Naive thymus-derived CD8-positive, alpha-beta T cell (primary cell): ENCODE data around the gene NRG2. TPM values are rescaled to one million over a fixed set of nuclear protein-coding genes. Genes with fewer than 3 reads are reported as not detected.

Experiments
- ATAC-seq, 2 donors: fragments of 150-1000 bp; cut with Tn5 transposase in 1 of 2; sonication (Bioruptor Pico), chemical (Tn5 transposase) in 1 of 2; 1 replicate in 1 of 2; 2 replicates in 1 of 2; pipeline ENCODE4 v1.10.0; 2021; ENCODE audit warnings: mild to moderate bottlenecking in 2 of 2, moderate library complexity in 2 of 2
- POLR2A ChIA-PET: fragments of 350-600 bp; sonication (Branson Sonifier 250); formaldehyde crosslinking; loops from one replicate; lab custom pipeline; 2021; ENCODE audit warnings: antibody characterized with exemption; lab: Charles Lee
- DNase-seq, 10 donors: peaks; one replicate each; pipeline versions ENCODE4 v3.0.0 to v3.0.0-alpha.2; 2020 to 2022
- H3K27ac Mint-ChIP-seq, 10 donors: one replicate each; pipeline ENCODE4 v1.8.0; 2020 to 2022; ENCODE audit warnings: mild to moderate bottlenecking in 10 of 10, mixed read lengths in 10 of 10, moderate library complexity in 4 of 10, inconsistent platforms in 1 of 10
- H3K27me3 Mint-ChIP-seq, 5 donors: one replicate each; pipeline ENCODE4 v1.8.0; 2021 to 2022; ENCODE audit warnings: mixed read lengths in 5 of 5
- H3K36me3 Mint-ChIP-seq, 3 donors: one replicate each; pipeline ENCODE4 v1.8.0; 2020 to 2022; ENCODE audit warnings: mixed read lengths in 3 of 3, mild to moderate bottlenecking in 2 of 3, inconsistent platforms in 1 of 3
- H3K4me1 Mint-ChIP-seq, 4 donors: one replicate each; pipeline ENCODE4 v1.8.0; 2021 to 2022; ENCODE audit warnings: mixed read lengths in 4 of 4
- H3K4me3 Mint-ChIP-seq, 10 donors: one replicate each; pipeline ENCODE4 v1.8.0; 2020 to 2022; ENCODE audit warnings: mild to moderate bottlenecking in 10 of 10, mixed read lengths in 10 of 10, moderate library complexity in 6 of 10, inconsistent platforms in 1 of 10
- H3K9me3 Mint-ChIP-seq, 9 donors: one replicate each; pipeline ENCODE4 v1.8.0; 2020 to 2022; ENCODE audit warnings: mixed read lengths in 9 of 9, mild to moderate bottlenecking in 3 of 9, inconsistent platforms in 1 of 9, moderate library complexity in 1 of 9
- polyA plus RNA-seq, 3 donors: library from polyadenylated mRNA; unstranded; fragments of 300-500 nt; fragmentation: Illumina TruSeq; gene quantifications; one replicate each; pipeline ENCODE4 v1.2.3, GENCODE V29; 2021
- total RNA-seq, 8 experiments: library from RNA in 2 of 8; stranded (reverse) in 2 of 8; gene quantifications; one replicate each; pipeline ENCODE4 v1.2.3 and lab custom pipeline; 2021 to 2026

NRG2 gene
- total and polyA plus RNA-seq, 5 experiments from 2014 or later = 0.04 to 0.47 (median 0.25) TPM

DNA sequence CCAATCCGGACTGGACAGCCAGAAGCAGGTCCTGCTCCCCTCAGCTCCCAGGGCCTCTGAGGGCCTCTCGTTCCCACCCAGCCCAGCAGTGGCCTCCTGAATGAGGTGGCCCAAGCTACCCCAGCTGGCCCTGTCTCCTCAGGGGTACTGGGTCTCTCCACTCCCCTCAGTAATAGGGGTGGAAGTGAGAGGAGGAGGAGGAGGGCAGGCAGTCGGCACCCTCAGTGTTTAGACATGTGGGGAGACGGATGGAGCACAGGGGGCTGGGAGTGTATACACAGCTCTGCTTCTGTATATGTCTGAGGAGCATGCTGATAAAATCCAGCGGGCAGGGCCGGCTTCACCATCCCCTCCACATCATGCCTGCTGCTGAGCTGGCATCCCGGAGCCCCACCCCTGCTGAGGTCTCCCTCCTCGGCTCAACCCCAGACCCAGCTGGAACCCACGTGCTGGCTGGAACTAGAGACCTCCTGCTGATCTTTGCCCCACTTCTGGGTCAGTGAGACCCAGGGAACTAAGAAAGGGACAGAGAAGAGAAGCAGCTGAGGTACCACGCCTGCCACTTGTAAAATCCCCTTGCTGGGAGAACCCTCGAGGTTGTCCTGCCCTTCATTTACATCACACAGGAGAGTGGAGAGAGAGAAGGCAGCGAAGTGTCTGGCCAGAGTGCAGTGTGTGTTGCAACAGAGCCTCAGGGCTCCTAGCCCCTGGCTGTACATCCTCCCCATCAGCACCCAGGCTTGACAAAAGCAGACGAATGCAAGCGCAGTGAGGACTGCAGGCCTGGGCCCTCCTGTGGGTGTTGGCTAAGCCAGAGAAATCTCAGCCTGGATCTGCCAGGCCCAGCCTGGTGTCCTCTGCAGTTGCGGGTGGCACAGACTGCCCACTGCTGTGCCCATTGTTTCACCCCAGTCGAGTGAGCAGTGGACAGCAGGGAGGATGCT lies 170.0 kb downstream of the NRG2 start:
- peaks cover 0 to 11% (median 0%) of the 10 kb centered on the region in 9 donors for H3K9me3 Mint-ChIP-seq
- peaks cover 0 to 6% (median 3%) of the 10 kb centered on the region in 4 donors for H3K4me1 Mint-ChIP-seq
- peaks cover 6 to 25% (median 13%) of the 10 kb centered on the region in 5 donors for H3K27me3 Mint-ChIP-seq
- H3K27ac Mint-ChIP-seq = no peak overlapping the region
- POLR2A ChIA-PET = no interaction called here
- no peak for DNase-seq
- H3K4me3 Mint-ChIP-seq = no peak overlapping the region
- peaks cover 0 to 9% (median 2%) of the 10 kb centered on the region in 3 donors for H3K36me3 Mint-ChIP-seq
- ATAC-seq = no peak

GRCh38 chr5:139872052-139872766 lies 170.9 kb downstream of the NRG2 start:
- no peak for ATAC-seq
- H3K36me3 Mint-ChIP-seq = peaks cover 0 to 9% (median 2%) of the 10 kb centered on the region in 3 donors
- peaks cover 0 to 11% (median 0%) of the 10 kb centered on the region in 9 donors for H3K9me3 Mint-ChIP-seq
- H3K4me3 Mint-ChIP-seq = no peak overlapping the region
- POLR2A ChIA-PET = no interaction called here
- H3K27me3 Mint-ChIP-seq = peaks cover 6 to 29% (median 14%) of the 10 kb centered on the region in 5 donors
- DNase-seq = no peak
- H3K4me1 Mint-ChIP-seq = peaks cover 0 to 6% (median 3%) of the 10 kb centered on the region in 4 donors
- no peak overlapping the region for H3K27ac Mint-ChIP-seq

GRCh38 chr5:139871614-139872013 lies 171.5 kb downstream of the NRG2 start:
- Mint-ChIP-seq H3K9me3 (peaks cover 0 to 11% (median 0%) of the 10 kb centered on the region in 9 donors), H3K27ac (no peak overlapping the region), H3K4me1 (peaks cover 0 to under 1% (median 0%) of the 10 kb centered on the region in 4 donors), H3K4me3 (no peak overlapping the region), H3K27me3 (peaks cover 9 to 29% (median 19%) of the 10 kb centered on the region in 5 donors), H3K36me3 (peaks cover 0 to 9% (median 2%) of the 10 kb centered on the region in 3 donors)
- DNase-seq = no peak
- no peak for ATAC-seq
- POLR2A ChIA-PET = no interaction called here

- H3K36me3 Mint-ChIP-seq = peaks cover 0 to 3% (median 0%) of the 10 kb centered on the region in 3 donors
- H3K9me3 Mint-ChIP-seq = peaks cover 0 to 3% (median 0%) of the 10 kb centered on the region in 9 donors
- H3K4me3 Mint-ChIP-seq = no peak overlapping the region
- peaks cover 9 to 29% (median 19%) of the 10 kb centered on the region in 5 donors for H3K27me3 Mint-ChIP-seq
- no peak for DNase-seq
- H3K4me1 Mint-ChIP-seq = no peaks in the 10 kb centered on the region
- ATAC-seq = no peak
- H3K27ac Mint-ChIP-seq = no peak overlapping the region
- POLR2A ChIA-PET = no interaction called here
Observed at GRCh38 chr5:139870677-139871076, 172.4 kb downstream of the NRG2 start.

- POLR2A ChIA-PET = no interaction called here
- H3K4me1 Mint-ChIP-seq = no peaks in the 10 kb centered on the region
- no peak overlapping the region for H3K4me3 Mint-ChIP-seq
- ATAC-seq (no peak), DNase-seq (no peak)
- no peaks in the 10 kb centered on the region for H3K9me3 Mint-ChIP-seq
- H3K36me3 Mint-ChIP-seq = no peaks in the 10 kb centered on the region
- no peak overlapping the region for H3K27ac Mint-ChIP-seq
- peaks cover 4 to 31% (median 13%) of the 10 kb centered on the region in 5 donors for H3K27me3 Mint-ChIP-seq
Observed at GRCh38 chr5:139869042-139869790, 173.9 kb downstream of the NRG2 start.

DNA sequence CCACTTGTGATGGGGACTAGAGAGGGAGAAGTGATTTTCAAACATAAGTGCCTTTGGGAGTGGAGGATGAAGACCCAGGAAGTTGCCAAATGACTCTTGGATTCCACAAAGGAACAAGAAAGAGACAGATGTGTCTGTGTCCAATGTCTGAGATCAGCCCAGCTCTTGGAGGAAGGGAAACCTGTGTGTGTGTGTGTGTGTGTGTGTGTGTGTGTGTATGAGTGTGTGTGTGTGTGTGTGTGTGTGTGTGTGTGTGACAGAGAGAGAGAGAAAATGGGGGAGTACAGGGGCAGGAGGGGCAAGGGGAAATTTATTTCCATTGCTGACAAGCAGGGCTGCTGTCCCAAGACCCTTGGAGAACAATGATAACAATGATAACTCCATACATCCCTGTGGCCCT lies 175.5 kb downstream of the NRG2 start:
- no peaks in the 10 kb centered on the region for H3K9me3 Mint-ChIP-seq
- H3K27me3 Mint-ChIP-seq = peaks cover 4 to 22% (median 12%) of the 10 kb centered on the region in 5 donors
- no peak for DNase-seq
- H3K4me1 Mint-ChIP-seq = no peaks in the 10 kb centered on the region
- no peak overlapping the region for H3K4me3 Mint-ChIP-seq
- no peak overlapping the region for H3K27ac Mint-ChIP-seq
- no peak for ATAC-seq
- POLR2A ChIA-PET = no interaction called here
- H3K36me3 Mint-ChIP-seq = no peaks in the 10 kb centered on the region

- ATAC-seq (no peak), DNase-seq (no peak)
- H3K4me1 Mint-ChIP-seq = no peaks in the 10 kb centered on the region
- no peak overlapping the region for H3K27ac Mint-ChIP-seq
- peaks cover 4 to 22% (median 12%) of the 10 kb centered on the region in 5 donors for H3K27me3 Mint-ChIP-seq
- no peaks in the 10 kb centered on the region for H3K9me3 Mint-ChIP-seq
- no peak overlapping the region for H3K4me3 Mint-ChIP-seq
- POLR2A ChIA-PET = no interaction called here
- H3K36me3 Mint-ChIP-seq = no peaks in the 10 kb centered on the region
Observed at GRCh38 chr5:139867109-139867508, 176.0 kb downstream of the NRG2 start.

DNA sequence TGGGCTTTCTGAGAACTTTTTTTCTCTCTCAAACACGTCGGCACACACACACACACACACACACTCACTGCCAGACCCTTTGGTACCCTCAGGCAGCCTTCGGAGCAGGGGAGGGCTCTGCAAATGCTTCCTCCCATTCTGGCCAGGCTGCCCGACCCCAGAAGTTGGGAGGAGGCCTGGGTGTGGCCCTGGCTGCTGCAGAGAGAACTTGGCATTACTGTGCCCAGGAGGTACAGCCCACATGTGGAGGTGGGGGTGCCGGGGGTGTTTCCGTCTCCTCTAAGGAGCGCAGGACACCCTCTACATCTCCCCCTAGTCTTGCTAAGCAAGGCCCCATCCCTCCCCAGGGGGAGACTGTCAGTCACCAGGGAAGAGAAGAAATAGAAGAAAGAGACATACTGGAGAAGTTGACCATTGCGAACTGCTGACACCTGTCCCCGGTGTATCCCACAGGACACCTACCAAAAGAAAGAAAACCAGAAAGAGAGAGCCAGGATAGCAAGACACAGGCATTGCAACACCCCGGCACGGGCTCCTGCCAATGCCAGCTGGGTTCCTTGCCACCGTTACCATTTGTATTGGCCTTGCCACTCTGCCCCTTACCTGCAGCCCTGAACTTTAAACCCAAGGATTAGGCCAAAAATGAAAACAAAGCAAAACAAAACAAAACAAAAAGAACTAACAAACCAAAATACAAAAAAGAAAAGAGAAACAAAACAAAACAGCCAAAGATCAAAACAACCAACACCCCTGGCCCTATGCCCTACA lies 178.2 kb downstream of the NRG2 start:
- POLR2A ChIA-PET = no interaction called here
- H3K27me3 Mint-ChIP-seq = peaks cover 4 to 22% (median 15%) of the 10 kb centered on the region in 5 donors
- DNase-seq (no peak), ATAC-seq (no peak)
- H3K27ac Mint-ChIP-seq = no peak overlapping the region
- no peak overlapping the region for H3K4me3 Mint-ChIP-seq
- H3K9me3 Mint-ChIP-seq = no peaks in the 10 kb centered on the region
- no peaks in the 10 kb centered on the region for H3K4me1 Mint-ChIP-seq
- H3K36me3 Mint-ChIP-seq = no peaks in the 10 kb centered on the region

DNA sequence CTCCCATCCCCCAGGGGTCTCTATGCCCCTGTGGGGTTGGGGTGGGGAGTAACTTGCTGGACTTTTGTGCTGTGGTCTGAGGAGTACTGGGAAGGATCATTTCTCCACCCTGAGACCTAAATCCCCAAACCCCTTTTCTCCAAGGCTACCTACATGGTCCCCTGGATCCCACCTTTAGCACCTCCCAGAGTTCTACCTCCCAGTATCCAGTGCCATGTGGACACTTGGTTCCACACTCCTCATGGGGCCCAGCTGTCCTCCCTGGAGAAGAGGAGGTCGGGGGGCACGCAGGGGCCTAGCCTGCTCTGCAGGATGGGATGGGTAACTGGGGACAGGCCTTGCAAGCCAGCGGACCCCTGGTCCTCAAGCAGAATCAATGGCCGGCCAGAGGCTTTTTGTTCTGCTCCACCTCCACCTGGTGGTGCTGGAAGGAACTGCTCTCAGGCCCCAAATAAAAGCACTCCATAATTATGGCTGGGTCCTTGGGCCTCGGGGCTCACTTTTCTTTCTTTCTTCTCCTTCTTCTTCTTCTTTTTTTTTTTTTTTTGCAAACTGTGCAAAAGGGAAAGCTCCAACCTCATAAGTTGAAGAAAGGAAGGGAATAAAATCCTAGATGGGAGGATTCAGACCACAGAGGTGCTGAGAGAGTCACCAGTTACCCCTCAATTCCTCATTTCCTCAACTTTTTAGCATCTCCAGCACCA lies 179.1 kb downstream of the NRG2 start:
- peak; percentile 15 to 74 (median 43) for DNase-seq
- H3K27ac Mint-ChIP-seq = peak overlapping the region in 2 of 10 donors; percentile 43 to 81

DNA sequence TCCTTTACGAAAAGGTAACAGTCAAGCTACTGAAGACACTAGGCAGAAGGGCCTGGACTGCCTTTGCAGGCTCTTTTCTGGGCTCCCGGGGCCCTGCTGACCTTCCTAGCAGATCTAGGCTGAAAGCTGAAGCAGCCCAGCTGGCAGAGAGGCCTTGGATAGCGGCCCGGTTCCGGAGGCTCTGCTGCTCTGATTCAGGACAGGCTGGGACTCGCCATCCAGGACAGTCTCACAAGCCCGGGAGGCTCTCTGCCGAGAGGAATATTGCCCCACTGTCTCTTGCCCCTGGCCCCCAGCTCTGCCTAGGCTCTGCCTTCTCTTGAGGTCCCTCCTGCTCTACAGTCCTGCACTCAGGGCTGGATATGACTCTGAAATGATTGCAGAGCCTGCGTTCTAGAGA lies 179.7 kb downstream of the NRG2 start:
- ATAC-seq = no peak
- POLR2A ChIA-PET = interaction anchor here (1.2 kb wide), 1 partner anchor 14 kb away, joined by 3 read pairs; no protein-coding TSS in a partner anchor
- no peaks in the 10 kb centered on the region for H3K36me3 Mint-ChIP-seq

More for the DNA sequence above, 179.1 kb downstream of the NRG2 start:
- POLR2A ChIA-PET = interaction anchor here (1.2 kb wide), 1 partner anchor 15 kb away, joined by 3 read pairs; no protein-coding TSS in a partner anchor
- Mint-ChIP-seq H3K27me3 (peaks cover 4 to 22% (median 15%) of the 10 kb centered on the region in 5 donors), H3K9me3 (no peaks in the 10 kb centered on the region), H3K36me3 (no peaks in the 10 kb centered on the region), H3K4me3 (no peak overlapping the region), H3K4me1 (no peaks in the 10 kb centered on the region)
- peak; percentile 68 to 69 for ATAC-seq

GRCh38 chr5:139862803-139863202 lies 180.3 kb downstream of the NRG2 start:
- POLR2A ChIA-PET = interaction anchor here (1.2 kb wide), 1 partner anchor 14 kb away, joined by 3 read pairs; no protein-coding TSS in a partner anchor
- Mint-ChIP-seq H3K27me3 (peaks cover 4 to 15% (median 12%) of the 10 kb centered on the region in 5 donors), H3K4me3 (no peak overlapping the region), H3K4me1 (no peaks in the 10 kb centered on the region), H3K36me3 (no peaks in the 10 kb centered on the region), H3K9me3 (no peaks in the 10 kb centered on the region), H3K27ac (no peak overlapping the region)
- ATAC-seq (no peak), DNase-seq (no peak)

More for the DNA sequence above, 179.7 kb downstream of the NRG2 start:
- Mint-ChIP-seq H3K9me3 (no peaks in the 10 kb centered on the region), H3K4me3 (no peak overlapping the region), H3K27ac (peak overlapping the region in 1 of 10 donors; percentile 81), H3K27me3 (peaks cover 4 to 17% (median 14%) of the 10 kb centered on the region in 5 donors), H3K4me1 (no peaks in the 10 kb centered on the region)
- DNase-seq = no peak
